NB4 (cell line): ENCODE results near the gene CAPZA2.

Experiments used
- CTCF ChIP-seq: IDR thresholded peaks from one replicate; pipeline ENCODE4 v1.5.1; 2012; ENCODE audit warnings: low read depth, low read length
- MAX ChIP-seq: IDR thresholded peaks from 2 replicates; pipeline ENCODE4 v1.6.1; 2011; ENCODE audit warnings: low read depth, low read length
- POLR2A ChIP-seq: IDR thresholded peaks from 2 replicates; pipeline ENCODE4 v1.6.1; 2011; ENCODE audit warnings: mild to moderate bottlenecking; ENCODE audit not compliant: insufficient read length; ENCODE audit errors: extremely low read depth

GRCh38 chr7:116955801-116956476 is 93.6 kb downstream of the CAPZA2 start:
- TF ChIP-seq CTCF (no peak), MAX (no peak), POLR2A (no peak)
